GM18508 (cell line): ENCODE results near the gene UCN.
"Not testable (repeated sequence)": the region's sequence is repeated elsewhere in the genome, so short reads cannot be mapped to it uniquely, and the experiment has no call there.

Source experiments
- ATAC-seq: cut with Tn5 transposase; IDR thresholded peaks from one replicate; pipeline ENCODE4 v1.9.1; 2021; ENCODE audit warnings: moderate number of reproducible peaks; ENCODE audit not compliant: insufficient read depth, unreplicated experiment

Gene UCN

DNA sequence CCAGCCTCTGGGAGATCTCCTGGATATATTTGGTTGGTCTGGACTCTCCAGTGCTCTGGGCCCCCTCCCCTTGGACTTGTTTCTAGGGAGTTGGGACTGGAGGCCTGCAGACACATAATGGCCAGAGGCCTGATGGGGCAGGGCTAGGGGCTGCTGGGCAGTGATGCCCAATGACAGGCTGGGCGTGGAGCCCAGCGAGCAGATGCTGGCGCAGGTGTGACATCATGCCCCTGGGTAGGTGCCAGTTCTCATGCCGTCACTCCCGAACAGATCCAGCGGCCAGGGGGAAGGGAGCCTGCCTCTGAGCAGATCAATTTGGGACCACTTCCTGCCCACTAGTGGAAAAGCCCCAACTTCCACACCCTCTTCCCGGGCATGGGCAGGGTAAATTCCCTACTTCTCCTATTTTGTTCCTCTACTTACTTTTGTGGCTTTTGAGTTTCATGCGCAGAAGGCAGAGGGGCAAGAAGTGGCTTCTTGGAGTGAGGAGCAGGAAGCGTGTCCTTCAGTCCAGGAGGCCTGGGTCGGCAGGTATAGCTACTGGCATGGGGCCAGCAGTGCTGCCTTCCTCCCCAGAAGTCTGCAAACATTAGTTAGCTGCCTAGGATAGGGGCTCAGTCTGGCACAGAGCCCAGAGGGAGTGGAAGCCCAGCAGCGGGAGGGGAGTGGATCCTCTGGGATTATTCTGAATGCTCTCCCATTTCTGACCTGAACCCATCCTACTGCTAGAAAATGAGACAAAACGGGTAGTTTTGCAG lies 8.6 kb upstream of the UCN start:
- ATAC-seq = no peak

DNA sequence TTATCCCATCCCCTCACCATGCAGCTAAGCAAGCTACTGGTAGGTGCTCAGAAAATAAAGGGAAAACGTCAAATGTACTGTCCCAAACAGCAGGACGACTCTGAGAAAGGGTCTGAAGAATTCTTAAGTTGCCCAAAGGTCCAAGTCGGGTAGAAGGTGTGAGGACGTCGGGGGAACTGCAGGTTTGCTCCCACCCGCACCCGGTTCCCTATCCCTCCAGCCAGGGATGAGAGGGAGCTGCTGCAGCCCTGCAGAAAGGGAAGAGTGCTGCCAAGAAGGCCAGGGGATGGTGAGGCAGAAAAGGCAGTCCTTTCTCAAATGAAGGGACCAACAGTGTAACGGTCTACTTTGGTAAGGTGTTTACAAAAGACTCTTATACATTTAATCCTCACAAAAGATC lies 6.9 kb upstream of the UCN start:
- ATAC-seq = no peak

DNA sequence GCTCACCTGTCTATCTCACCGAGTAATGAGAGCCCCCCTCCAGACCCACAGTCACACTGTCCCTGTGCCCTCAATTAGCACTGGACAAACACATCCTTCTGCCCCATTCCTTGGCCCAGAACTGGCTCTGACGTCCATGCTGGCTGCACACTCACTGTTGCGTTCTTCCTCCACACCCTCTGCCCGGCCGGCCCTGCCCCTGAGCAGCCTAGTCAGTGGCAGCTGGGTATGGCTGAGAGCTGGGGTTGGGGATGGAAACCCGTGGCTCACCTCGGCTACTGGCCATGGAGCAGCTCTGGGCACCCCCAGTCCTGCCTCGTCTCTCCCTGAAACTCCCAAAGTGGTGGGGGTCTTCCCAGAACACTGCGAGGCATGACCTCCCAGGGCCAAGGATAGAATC lies 6.5 kb upstream of the UCN start:
- no peak for ATAC-seq

DNA sequence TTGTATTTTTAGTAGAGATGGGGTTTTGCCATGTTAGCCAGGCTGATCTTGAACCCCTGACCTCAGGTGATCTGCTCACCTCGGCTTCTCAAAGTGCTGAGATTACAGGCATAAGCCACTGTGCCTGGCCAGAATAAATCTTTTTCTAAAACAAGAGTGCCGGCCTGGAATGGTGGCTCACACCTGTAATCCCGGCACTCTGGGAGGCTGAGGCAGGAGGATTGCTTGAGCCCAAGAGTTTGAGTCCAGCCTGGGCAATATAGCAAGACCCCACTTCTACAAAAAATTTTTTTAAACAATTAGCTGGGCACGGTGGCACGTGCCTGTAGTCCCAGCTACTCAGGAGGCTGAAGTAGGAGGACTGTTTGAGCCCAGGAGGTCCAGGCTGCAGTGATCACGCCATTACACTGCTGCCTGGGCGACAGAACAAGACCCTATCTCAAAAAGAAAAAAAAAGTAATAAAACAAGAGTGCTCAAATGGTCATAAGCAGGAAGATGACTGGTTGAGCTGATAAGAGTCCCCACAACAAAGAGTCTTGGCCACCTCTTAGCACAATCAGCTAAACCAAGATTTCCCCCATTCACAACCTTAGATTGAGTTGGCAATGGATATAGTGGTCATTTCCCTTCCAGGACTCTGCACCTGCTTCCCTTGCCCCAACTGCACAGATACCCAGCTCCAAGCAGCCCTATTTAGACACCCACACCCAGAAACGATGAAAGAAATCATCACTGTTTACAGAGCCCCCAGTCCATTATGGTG lies 5.8 kb upstream of the UCN start:
- no peak for ATAC-seq

DNA sequence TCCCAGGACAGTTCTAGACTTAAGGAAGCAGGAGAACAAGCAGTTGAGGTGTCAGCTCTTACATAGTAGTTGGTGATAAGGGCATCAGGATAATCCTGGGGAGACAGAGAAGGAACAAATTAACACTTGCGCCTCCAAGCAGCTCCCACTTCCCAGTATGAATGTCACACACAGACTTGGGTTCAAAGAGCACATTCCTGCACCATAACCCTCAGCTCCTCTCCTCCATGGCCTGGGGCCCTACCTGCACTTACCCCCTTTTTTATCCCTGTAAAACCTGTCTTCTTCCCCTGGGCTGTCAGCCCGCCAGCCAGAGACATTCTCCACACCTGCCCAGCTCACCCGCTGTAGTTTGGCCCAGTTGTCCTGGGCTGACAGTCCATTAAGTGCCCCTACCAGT lies 3.9 kb upstream of the UCN start:
- no peak for ATAC-seq

DNA sequence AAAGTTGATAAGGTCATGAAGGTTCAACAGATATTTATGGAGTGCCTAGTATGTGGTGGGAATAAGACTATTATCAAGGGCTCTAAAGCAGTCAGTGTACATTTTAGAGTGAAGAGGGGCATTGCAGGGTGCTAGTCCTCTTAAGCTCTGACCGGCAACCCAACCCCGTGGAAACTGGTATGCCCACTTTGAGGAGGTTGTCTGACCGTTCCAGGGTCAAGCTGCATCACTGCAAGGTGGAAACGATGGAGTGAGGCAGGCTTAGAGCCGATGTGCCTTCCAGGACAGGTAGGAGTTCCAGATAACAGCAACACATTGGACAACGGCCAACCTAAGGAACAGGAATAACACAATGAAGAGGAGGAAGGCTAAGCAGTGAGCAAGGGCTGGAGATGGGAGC lies 1.4 kb upstream of the UCN start:
- no peak for ATAC-seq

DNA sequence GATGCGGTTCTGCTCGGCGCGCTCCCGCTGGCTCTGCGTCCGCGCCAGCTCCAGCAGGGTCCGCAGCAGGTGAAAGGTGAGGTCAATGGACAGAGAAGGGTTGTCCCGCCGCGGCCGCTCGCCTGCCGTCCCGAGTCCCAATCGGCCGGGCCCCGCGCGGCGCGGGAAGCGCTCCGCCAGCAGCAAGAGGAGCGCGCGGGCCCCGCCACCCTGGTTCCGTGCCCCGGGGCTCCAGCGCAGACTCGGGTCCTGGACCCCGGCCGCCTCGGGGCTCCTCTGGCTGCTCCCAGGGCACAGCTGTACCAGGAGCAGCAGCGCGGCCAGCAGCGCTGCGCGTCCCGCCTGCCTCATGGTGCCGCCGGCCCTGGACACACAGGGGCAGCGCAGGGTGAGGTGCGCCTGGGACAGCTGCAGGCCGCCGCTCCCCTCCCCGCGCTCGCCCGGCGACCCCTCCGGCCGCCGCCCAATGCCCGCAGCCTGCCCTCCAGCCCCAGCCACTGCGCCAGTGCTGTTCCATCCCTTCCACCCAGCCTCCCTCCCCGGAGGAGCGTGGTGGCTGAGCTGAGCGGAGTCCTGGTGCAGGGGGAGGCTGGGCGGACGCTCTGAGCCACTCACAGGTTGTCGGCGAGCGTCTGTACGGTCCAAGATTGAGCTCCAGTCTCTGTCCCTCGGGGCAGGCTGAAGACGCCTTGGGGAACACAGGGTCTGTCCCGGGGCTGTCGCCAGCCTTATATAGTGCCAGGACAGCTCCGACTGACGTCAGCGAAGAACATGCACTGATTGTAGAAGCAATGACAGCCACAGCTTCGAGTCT lies 493 bp downstream of the UCN start:
- ATAC-seq = no peak

DNA sequence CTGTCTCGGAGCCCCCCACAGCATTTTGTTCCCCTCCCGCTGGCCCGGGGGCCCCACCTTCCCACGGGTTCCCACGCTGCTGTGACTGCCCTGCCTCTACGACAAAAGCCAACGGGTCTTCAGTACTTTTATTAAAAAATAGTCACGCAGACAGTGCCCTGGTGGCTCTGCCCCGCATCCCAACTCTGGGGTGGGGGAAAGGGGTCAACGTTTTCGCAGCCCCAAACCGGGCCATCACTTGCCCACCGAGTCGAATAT lies 1.0 kb downstream of the UCN start:
- ATAC-seq = no peak

DNA sequence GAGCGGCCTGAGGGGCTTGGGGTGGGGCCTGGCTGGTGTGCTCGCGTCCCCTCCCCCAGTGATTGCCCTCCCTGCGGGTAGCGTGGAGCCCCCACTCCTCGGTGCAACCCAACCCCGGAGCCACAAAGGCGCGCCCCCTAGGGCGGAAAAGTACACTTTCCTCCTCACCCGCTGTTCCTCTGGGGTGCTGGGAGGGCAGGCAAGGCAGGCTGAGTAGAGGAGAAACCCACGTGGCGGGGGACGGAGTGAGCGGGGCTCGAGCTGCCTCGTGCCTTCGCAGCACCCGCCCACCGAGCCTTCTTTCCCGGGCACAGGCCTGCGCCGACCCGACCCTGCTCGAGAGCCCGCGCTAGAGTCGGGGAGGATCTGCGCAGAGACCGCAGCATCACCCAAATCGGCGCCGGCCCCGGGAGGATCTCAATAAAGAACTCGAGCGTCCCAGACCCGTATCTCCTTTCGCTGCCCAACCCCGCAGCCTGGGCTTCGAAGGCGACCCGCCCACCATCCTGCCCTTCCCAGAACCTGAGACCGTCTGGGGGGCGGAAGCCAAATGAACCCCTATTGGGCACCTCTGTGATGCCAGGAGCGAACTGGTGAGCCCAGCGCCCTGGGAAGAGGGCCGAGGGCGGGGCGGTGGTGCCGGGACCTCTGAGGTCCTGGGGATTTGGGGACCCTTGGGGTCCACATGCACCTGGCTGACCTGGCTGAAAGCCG lies 1.5 kb downstream of the UCN start:
- no peak for ATAC-seq

DNA sequence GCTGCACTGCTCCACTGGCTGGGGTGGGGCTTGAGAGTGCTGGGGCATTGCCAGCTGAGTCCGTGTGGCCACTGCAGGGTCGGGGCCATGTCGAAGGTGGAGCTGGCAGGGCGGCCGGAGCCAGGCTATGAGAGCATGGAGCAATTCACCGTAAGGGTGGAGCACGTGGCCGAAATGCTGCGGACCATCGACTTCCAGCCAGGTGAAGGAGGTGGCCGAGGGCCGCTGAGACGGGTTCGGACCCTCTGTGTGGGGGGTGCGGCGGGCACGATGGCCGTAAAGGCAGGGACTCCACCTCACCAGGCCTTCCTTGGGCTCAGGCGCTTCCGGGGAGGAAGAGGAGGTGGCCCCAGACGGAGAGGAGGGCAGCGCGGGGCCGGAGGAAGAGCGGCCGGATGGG lies 2.1 kb downstream of the UCN start:
- no peak for ATAC-seq

DNA sequence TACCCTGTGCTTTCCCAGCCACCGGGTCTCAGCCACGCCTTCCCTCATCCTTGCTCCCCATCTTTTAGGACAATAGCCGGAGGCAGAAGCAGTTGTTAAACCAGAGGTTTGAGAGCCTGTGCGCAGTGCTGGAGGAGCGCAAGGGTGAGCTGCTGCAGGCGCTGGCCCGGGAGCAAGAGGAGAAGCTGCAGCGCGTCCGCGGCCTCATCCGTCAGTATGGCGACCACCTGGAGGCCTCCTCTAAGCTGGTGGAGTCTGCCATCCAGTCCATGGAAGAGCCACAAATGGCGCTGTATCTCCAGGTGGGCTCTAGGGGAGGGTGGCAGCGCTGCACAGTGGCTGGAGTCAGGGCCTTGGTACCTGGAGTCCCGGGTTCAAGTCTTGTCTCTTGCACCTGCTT lies 2.7 kb downstream of the UCN start:
- no peak for ATAC-seq

DNA sequence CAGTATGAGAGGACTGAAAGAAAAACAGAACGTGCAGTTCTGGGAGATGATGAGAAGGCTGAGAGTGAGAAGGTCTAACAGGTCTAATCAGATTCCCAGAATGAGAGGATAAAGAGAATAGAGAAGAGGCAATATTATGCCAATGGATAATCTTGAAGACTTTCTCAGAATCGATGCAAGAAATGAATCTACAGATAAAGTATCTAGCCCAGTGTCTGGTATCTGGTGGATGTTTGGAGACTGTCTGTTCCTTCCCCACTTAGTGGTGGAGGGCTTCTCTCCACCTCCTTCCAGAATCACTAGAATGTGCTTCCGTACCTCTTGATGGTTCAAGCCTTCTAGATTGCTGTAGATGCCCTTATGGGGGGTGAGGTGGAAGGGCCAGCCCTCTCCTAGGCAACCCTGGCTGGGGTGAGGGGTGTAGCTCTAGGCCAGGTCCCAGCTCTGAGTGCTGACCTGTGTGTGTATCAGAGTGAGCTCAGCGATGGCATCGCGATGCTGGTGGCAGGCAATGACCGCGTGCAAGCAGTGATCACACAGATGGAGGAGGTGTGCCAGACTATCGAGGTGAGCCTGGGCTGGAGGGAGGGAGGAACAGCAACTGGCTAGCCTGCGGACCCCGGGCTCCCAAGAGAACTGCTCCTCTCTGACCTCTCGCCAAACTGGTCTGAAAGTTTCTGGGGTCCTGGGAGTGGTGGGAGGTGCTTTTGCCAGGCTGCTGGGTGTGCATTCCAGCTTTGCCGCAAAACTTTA lies 3.6 kb downstream of the UCN start:
- ATAC-seq = no peak

DNA sequence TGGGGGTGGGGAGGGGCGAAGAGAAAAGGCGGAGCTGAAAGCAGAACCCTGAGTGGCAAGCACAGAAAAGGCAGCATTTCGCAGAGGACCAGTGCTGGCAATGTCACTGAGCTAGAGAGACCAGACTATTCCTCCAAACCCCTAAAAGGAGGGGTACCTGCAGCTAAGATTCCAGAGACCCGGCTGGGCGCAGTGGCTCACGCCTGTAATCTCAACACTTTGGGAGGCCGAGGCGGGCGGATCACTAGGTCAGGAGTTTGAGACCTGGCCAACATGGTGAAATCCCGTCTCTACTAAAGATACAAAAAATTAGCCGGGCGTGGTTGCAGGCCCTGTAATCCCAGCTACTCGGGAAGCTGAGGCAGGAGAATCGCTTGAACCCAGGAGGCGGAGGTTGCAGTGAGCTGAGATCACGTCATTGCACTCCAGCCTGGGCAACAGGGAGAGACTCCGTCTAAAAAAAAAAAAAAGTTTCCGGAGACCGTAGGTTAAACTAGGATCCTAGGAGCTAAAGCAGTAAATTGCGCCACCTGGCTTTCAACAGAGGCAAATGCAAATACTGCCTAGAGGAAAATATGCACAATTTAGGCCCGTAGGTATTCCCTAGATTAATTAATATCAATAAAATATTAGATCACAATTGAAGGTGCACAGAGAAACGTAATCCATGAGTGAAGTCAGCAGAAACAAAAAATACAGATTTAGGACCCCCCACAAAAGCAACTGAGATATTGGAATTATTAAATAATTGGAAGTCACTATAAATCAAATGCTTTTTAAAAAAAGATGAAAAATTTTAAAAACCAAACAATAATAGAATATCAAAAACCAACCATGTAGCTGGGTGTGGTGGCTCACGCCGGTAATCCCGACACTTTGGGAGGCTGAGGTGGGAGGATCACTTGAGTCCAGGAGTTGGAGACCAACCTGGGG lies 4.9 kb downstream of the UCN start:
- ATAC-seq = no peak

DNA sequence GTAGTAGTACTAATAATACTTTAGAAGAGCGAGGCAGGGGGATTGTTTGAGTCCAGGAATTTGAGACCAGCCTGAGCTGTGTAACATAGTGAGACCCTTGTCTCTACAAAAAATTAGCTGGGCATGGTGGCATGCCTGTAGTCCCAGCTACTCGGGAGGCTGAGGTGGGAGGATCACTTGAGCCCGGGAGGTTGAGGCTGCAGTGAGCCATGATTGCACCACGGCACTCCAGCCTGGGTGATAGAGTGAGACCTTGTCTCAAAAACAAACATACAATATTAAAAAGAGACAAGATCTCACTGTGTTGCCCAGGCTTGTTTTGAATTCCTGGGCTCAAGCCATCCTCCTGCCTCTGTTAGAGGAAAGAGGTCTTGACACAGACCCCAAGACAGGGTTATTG lies 7.6 kb downstream of the UCN start:
- ATAC-seq = not testable (repeated sequence)

DNA sequence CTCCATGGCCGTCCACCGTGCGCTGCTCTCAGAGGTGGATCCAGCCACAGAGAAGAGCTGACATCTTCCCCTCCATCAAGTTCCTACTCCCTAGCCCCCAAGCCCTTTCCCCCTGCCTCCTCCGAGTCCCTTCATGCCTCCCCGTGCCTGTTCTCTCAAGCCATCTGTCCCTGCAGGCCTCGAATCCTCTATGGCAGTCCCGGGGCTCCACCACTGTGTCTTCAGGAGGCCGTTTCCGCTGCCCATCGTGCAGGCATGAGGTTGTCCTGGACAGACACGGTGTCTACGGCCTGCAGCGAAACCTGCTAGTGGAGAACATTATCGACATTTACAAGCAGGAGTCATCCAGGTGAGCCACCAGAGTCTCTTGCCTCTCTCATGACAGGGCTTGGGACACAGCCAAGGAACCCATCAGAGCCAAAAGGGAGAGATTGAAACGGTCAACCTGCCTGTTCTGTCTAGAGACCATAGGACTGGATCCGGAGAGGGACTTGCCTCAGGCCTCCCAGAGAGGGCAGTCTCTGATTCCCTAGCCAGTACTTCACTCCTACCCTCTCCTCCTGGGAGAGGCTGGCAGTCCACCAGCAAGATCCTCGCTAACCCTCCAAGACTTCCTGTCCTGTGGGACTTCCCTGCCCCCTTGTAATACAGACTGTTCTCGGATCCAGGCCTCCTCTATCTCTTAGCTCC lies 9.7 kb downstream of the UCN start:
- ATAC-seq = no peak

DNA sequence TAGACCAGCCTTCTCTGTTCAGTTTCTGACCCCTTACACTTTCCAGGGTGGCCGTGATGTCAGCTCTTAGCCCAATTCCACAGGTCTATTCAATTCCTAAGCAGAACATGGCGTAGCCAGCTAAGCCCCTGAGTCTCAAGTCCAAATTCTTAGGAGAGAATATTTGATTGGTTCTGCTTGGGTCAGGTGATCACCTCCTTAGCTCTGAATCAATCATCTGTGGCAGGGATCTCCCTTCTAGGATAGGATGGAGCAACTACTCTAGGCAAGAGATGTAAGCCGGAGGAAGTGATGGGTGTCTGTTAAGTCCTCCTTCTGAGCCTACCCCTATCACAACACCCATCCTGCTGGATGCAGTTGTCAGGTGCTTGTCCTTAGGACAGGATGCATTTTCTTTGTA lies 11.1 kb downstream of the UCN start:
- ATAC-seq = no peak

DNA sequence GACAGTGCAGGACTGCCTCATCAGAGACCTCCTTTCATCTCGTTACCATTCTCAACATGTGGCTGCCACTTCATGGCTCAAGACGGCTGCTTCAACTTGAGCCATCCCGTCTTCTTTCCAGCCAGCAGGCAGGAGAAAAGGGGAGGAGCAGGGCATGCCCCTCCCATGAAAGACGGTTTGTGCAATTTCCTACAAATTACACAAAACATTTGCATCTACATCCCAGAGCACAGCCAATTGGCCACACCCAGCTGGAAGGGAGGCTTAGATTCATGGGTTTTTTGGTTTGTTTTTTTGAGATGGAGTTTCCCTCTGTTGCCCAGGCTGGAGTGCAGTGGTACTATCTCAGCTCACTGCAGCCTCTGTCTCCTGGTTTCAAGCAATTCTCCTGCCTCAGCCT lies 11.8 kb downstream of the UCN start:
- ATAC-seq = no peak

DNA sequence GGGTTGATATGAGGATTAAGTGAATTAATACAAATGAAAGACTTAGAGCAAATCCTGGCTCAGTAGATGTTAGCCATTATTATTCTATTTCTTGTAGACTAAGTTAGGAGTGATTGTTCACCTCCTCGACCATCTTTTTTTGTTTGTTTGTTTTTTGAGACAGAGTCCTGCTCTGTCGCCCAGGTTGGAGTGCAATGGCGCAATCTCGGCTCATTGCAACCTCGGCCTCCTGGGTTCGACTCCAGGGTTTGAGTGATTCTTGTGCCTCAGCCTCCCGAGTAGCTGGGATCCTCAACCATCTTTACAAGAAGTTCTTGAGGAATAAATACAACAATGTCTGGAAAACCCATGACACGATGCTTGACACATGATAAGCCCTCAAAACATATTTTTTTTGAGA lies 13.3 kb downstream of the UCN start:
- ATAC-seq = no peak

DNA sequence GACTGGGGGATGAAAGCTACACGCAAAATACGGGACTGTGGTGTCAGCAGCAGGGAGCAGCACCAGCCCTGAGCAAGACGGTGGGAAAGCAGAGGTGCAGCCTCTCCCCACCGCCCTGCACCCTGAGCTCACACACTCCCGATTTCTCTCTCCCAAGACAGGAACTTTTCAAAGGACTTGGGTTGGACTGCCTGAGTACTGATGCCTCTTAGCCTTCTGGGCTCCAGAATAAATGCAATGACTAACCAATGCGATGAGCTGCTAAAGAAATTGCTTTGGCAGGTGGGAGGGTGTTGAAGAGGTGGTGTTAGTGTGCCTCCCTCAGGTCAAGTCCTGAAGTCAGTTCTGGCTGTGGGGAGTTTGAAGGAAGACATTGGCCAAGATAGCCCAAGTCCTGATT lies 16.4 kb downstream of the UCN start:
- ATAC-seq = no peak
